HepG2 (cell line): ENCODE measurements around the gene B3GNT8. TPM values are rescaled to one million over a fixed set of nuclear protein-coding genes. Genes with fewer than 3 reads are reported as not detected.
A peak's percentile ranks its signal among the peaks of the same experiment; 100 is the strongest.

Source experiments
- ATF6 ChIP-seq: sonication (generic); formaldehyde crosslinking; conservative IDR thresholded peaks from 2 replicates; pipeline ENCODE4 v1.4.0; 2020; ENCODE audit warnings: missing genetic modification reagents
- CHCHD3 ChIP-seq: sonication (generic); formaldehyde crosslinking; IDR thresholded peaks from 2 replicates; pipeline ENCODE4 v1.8.0; 2022; ENCODE audit warnings: mild to moderate bottlenecking, missing genetic modification reagents, moderate library complexity
- EEA1 ChIP-seq: sonication (generic); formaldehyde crosslinking; IDR thresholded peaks from 2 replicates; pipeline ENCODE4 v1.5.1; 2020; ENCODE audit warnings: mild to moderate bottlenecking, missing genetic modification reagents, borderline replicate concordance
- GATAD2A ChIP-seq: IDR thresholded peaks from 2 replicates; pipeline ENCODE4 v1.6.1; 2016
- GTF3A ChIP-seq: sonication (generic); formaldehyde crosslinking; conservative IDR thresholded peaks from 2 replicates; pipeline ENCODE4 v1.4.0; 2020; ENCODE audit warnings: mild to moderate bottlenecking, missing genetic modification reagents
- MIXL1 ChIP-seq: IDR thresholded peaks from 2 replicates; pipeline ENCODE4 v1.6.1; 2016
- NFIC ChIP-seq: IDR thresholded peaks from 2 replicates; pipeline ENCODE4 v1.6.1; 2012; ENCODE audit warnings: mild to moderate bottlenecking, low read length, inconsistent platforms
- NR0B2 ChIP-seq: sonication (generic); formaldehyde crosslinking; IDR thresholded peaks from 2 replicates; pipeline ENCODE4 v1.4.0; 2020; ENCODE audit warnings: mild to moderate bottlenecking, missing genetic modification reagents
- POLR2G ChIP-seq: fragments of 200-400 bp; formaldehyde crosslinking; IDR thresholded peaks from 2 replicates; pipeline ENCODE4 v1.6.1; 2018; ENCODE audit warnings: mild to moderate bottlenecking, low read depth, low read length, moderate library complexity
- SIN3B ChIP-seq: fragments of 150-350 bp; IDR thresholded peaks from 2 replicates; pipeline ENCODE4 v1.6.1; 2014; ENCODE audit warnings: low read length
- SMARCC2 ChIP-seq: fragments of 450-650 bp; IDR thresholded peaks from 2 replicates; pipeline ENCODE4 v1.6.1; 2017; ENCODE audit warnings: antibody characterized with exemption, mild to moderate bottlenecking
- TMF1 ChIP-seq: sonication (generic); formaldehyde crosslinking; IDR thresholded peaks from 2 replicates; pipeline ENCODE4 v1.8.1; 2022; ENCODE audit warnings: low read depth, missing genetic modification reagents
- ZMAT3 ChIP-seq: sonication (generic); formaldehyde crosslinking; conservative IDR thresholded peaks from 2 replicates; pipeline ENCODE4 v1.7.0; 2021; ENCODE audit warnings: missing genetic modification reagents
- ZNF121 ChIP-seq: sonication (generic); formaldehyde crosslinking; IDR thresholded peaks from 2 replicates; pipeline ENCODE4 v1.5.0; 2020; ENCODE audit warnings: mild to moderate bottlenecking, missing genetic modification reagents
- ZNF275 ChIP-seq: sonication (generic); formaldehyde crosslinking; IDR thresholded peaks from 2 replicates; pipeline ENCODE4 v1.8.0; 2022; ENCODE audit warnings: missing genetic modification reagents, mild to moderate bottlenecking, inconsistent platforms, borderline replicate concordance
- ZNF276 ChIP-seq: sonication (generic); formaldehyde crosslinking; IDR thresholded peaks from 2 replicates; pipeline ENCODE4 v1.4.0; 2020; ENCODE audit warnings: mild to moderate bottlenecking, low read depth, missing genetic modification reagents
- ZNF282 ChIP-seq: fragments of 450-650 bp; IDR thresholded peaks from 2 replicates; pipeline ENCODE4 v1.6.1; 2018; ENCODE audit not compliant: partially characterized antibody
- ZNF292 ChIP-seq: sonication (generic); formaldehyde crosslinking; IDR thresholded peaks from 2 replicates; pipeline ENCODE4 v1.8.1; 2022; ENCODE audit warnings: mild to moderate bottlenecking, low read depth, missing genetic modification reagents, borderline replicate concordance
- ZNF317 ChIP-seq: sonication (generic); formaldehyde crosslinking; IDR thresholded peaks from 2 replicates; pipeline ENCODE4 v1.5.0; 2020; ENCODE audit warnings: mild to moderate bottlenecking, missing genetic modification reagents
- ZNF414 ChIP-seq: sonication (generic); formaldehyde crosslinking; IDR thresholded peaks from 2 replicates; pipeline ENCODE4 v1.5.0; 2020; ENCODE audit warnings: missing genetic modification reagents
- polyA plus RNA-seq, 8 experiments: library from polyadenylated mRNA; depleted of rRNA in 3 of 8; stranded (reverse) in 7 of 8; unstranded in 1 of 8; fragments of >200 nt; fragmentation: Illumina TruSeq in 4 of 8; extraction: Trizol in 4 of 8; gene quantifications; 2 replicates each; pipeline versions ENCODE4 v1.2.1 to v1.2.3, GENCODE V29; 2011 to 2016; ENCODE audit warnings: low read depth in 4 of 8, missing spikeins in 1 of 8, mixed read lengths in 1 of 8; ENCODE audit not compliant: insufficient read depth in 1 of 8
- total RNA-seq, 5 experiments: library from RNA; depleted of rRNA; stranded (reverse); fragments of >200 nt; fragmentation: Illumina TruSeq; extraction: Trizol; gene quantifications; 2 replicates each; pipeline ENCODE4 v1.2.3, GENCODE V29; 2016; ENCODE audit warnings: low read depth in 1 of 5

Gene B3GNT8
- total and polyA plus RNA-seq, 2 of the 13 experiments (the other 11 are each of a cell fraction or from before 2014, with no cell fraction given): 0.26 to 1.9 TPM

GRCh38 chr19:41397086-41398049 is 29.8 kb downstream of the B3GNT8 start, which contains the start of the genes BCKDHA and EXOSC5 (continued):
- no peak for TF ChIP-seq ZNF292 (CRISPR knock-in tag)
- peak; percentile 65 for TF ChIP-seq SIN3B
- no peak for TF ChIP-seq ZNF121
- peak; percentile 99; the same call in 1 of the 2 replicates for TF ChIP-seq NR0B2 (CRISPR knock-in tag)
- TF ChIP-seq ZNF282: no peak
- TF ChIP-seq ZNF414: no peak; the same call in 1 of the 2 replicates
- peak; percentile 79; the same call in 1 of the 2 replicates for TF ChIP-seq ZMAT3 (CRISPR knock-in tag)
- TF ChIP-seq ZNF276 (CRISPR knock-in tag): no peak
- TF ChIP-seq EEA1 (CRISPR knock-in tag): 0 out of 2 replicates have a peak, but pooled peaks have one; percentile 18
- TF ChIP-seq GATAD2A (CRISPR knock-in tag): no peak
- 0 out of 2 replicates have a peak, but pooled peaks have one; percentile 55 for TF ChIP-seq ZNF275 (CRISPR knock-in tag)
- TF ChIP-seq CHCHD3: no peak
- 0 out of 2 replicates have a peak, but pooled peaks have one; percentile 15 for TF ChIP-seq NFIC
- no peak; the same call in 1 of the 2 replicates for TF ChIP-seq ATF6 (CRISPR knock-in tag)
- no peak for TF ChIP-seq MIXL1 (CRISPR knock-in tag)
- TF ChIP-seq GTF3A: no peak
- TF ChIP-seq ZNF317 (CRISPR knock-in tag): peak; percentile 66; the same call in 1 of the 2 replicates
- no peak for TF ChIP-seq SMARCC2
- TF ChIP-seq POLR2G: peak; percentile 75
- TF ChIP-seq TMF1 (CRISPR knock-in tag): no peak
